NCI-H2196 (cell line): ENCODE data around the gene RHOH.
"Not testable (repeated sequence)": the region's sequence is repeated elsewhere in the genome, so short reads cannot be mapped to it uniquely, and the experiment has no call there.

Source experiments
- DNase-seq: peaks from one replicate; lab custom pipeline; 2025; ENCODE audit not compliant: unreplicated experiment; lab: John Stamatoyannopoulos, UW

The RHOH gene

GRCh38 chr4:40290611-40291186 lies 93.9 kb downstream of the RHOH start:
- not testable (repeated sequence) for DNase-seq

GRCh38 chr4:40292313-40292759 lies 95.5 kb downstream of the RHOH start:
- no peak for DNase-seq

GRCh38 chr4:40294339-40294738 lies 97.5 kb downstream of the RHOH start:
- no peak for DNase-seq

- not testable (repeated sequence) for DNase-seq
Observed at GRCh38 chr4:40295030-40295429, 98.2 kb downstream of the RHOH start.

- DNase-seq, result no peak
Observed at GRCh38 chr4:40295572-40295971, 98.7 kb downstream of the RHOH start.
